Heart left ventricle (tissue), 16 donors: ENCODE measurements around the gene TMEM37. TPM values are rescaled to one million over a fixed set of nuclear protein-coding genes. Genes with fewer than 3 reads are reported as not detected.
A peak's percentile ranks its signal among the peaks of the same experiment; 100 is the strongest.

Source experiments
- ATAC-seq, 4 donors: fragments of 200-7000 bp; cut with Tn5 transposase; one replicate each; pipeline ENCODE4 v1.9.1; 2020 to 2022; ENCODE audit warnings: moderate library complexity in 4 of 4, mild to moderate bottlenecking in 3 of 4, moderate number of reproducible peaks in 1 of 4
- DNase-seq, 5 donors: peaks; one replicate each; pipeline ENCODE4 v3.0.0-alpha.2; 2020
- H3K27ac ChIP-seq, 12 donors: fragments of 200-600 bp; sonication (generic) in 4 of 12; one replicate each; pipeline versions ENCODE4 v1.5.0 to v1.8.0; 2016 to 2022; ENCODE audit warnings: mild to moderate bottlenecking in 2 of 12
- H3K27me3 ChIP-seq, 9 donors: fragments of 200-600 bp; sonication (generic) in 2 of 9; one replicate each; pipeline versions ENCODE4 v1.5.1 to v1.8.0; 2016 to 2022; ENCODE audit warnings: mild to moderate bottlenecking in 3 of 9
- H3K36me3 ChIP-seq, 9 donors: fragments of 200-600 bp; sonication (generic) in 2 of 9; one replicate each; pipeline versions ENCODE4 v1.5.0 to v1.8.0; 2018 to 2022; ENCODE audit warnings: mild to moderate bottlenecking in 2 of 9
- H3K4me1 ChIP-seq, 12 donors: fragments of 200-600 bp; sonication (generic) in 4 of 12; one replicate each; pipeline versions ENCODE4 v1.5.0 to v1.8.0; 2016 to 2022; ENCODE audit warnings: mild to moderate bottlenecking in 3 of 12
- H3K4me3 ChIP-seq, 12 donors: fragments of 200-600 bp; sonication (generic) in 4 of 12; one replicate each; pipeline versions ENCODE4 v1.5.0 to v1.8.0; 2017 to 2022; ENCODE audit warnings: mild to moderate bottlenecking in 9 of 12, moderate library complexity in 4 of 12
- H3K9me3 ChIP-seq, 12 donors: fragments of 200-600 bp; sonication (generic) in 4 of 12; one replicate each; pipeline versions ENCODE4 v1.5.0 to v1.8.0; 2016 to 2022; ENCODE audit warnings: mild to moderate bottlenecking in 1 of 12
- POLR2A ChIP-seq, 2 donors: fragments of 450-650 bp; IDR thresholded peaks; one replicate each; pipeline ENCODE4 v1.6.1; 2017; ENCODE audit warnings: antibody characterized with exemption in 2 of 2, mild to moderate bottlenecking in 2 of 2, moderate library complexity in 2 of 2
- WGBS, 4 donors: extraction: QIAGEN DNeasy Blood & Tissue Kit in 2 of 4; methylation state at CpG; one replicate each; pipeline versions ENCODE4 v1.1.5 to v1.1.7; 2013 to 2018; 5-methylcytosine and 5-hydroxymethylcytosine counted together
- intact Hi-C, 10 donors: fragments of 100-400 bp; cut with DNase I; formaldehyde crosslinking; loops; one replicate each; pipeline versions ENCODE4 v1.11.1 to v1.14.2; 2022
- polyA plus RNA-seq, 2 donors: library from polyadenylated mRNA; stranded (reverse); fragments of 200-250 nt; gene quantifications; one replicate each; pipeline ENCODE4 v1.2.3, GENCODE V29; 2013
- total RNA-seq, 9 donors: library from RNA; depleted of rRNA in 2 of 9; stranded (reverse); fragments of >200 nt in 2 of 9; fragmentation: NEBNext Ultra II Directional in 3 of 9; extraction: Animal tissue kit (Norgen Biotek cat#: 25700) in 3 of 9; gene quantifications; one replicate each; pipeline versions ENCODE4 v1.1.0 to v1.2.4, GENCODE V29; 2016 to 2023
- TF ChIP-seq, protein P1 (sequence below), 12 donors: fragments of 200-600 bp; sonication (generic) in 4 of 12; IDR thresholded peaks; one replicate each; pipeline versions ENCODE4 v1.5.0 to v1.8.0; 2018 to 2022; ENCODE audit warnings: antibody characterized with exemption in 12 of 12, mild to moderate bottlenecking in 5 of 12
- donor health status: ischemic (EF 13 %, LVEDD 7.1; RV severe dilation, severe dysfunction).
- donor health status: healthy with polysubstance abuse.
- donor health status: DM: no; HTN: yes; CAD: no.
- donor health status: DM: no; HTN: no; CAD: no.
- donor health status: ischemic (EF 25% LVEDD 6.9; RV normal size, moderate dysfunction).
- donor health status: ischemic (EF 25% LVEDD 5.7; RV mildly dilated, moderate dysfunction).
- donor health status: healthy.
- donor health status: DM: yes; HTN: yes; CAD: no.
- donor health status: ischemic (EF 35%, LVEDD 5.7; RV mildly dilated, moderate dysfunction).
- donor health status: nonischemic (EF 11% LVEDD 7.7; RV severe dilation, severe dysfunction).
- donor health status: DM: yes; HTN: yes; CAD: no.
- donor health status: PGD.
- donor health status: ischemic (EF 29% LVEDD 5.4; RV normal size, mild dysfunction).
- donor health status: nonischemic (EF 23%, LVEDD 6.1; RV moderate dilation, normal function).

The TMEM37 gene
- total and polyA plus RNA-seq, 11 donors, result 0.75 to 24.6 (median 1.6) TPM

DNA sequence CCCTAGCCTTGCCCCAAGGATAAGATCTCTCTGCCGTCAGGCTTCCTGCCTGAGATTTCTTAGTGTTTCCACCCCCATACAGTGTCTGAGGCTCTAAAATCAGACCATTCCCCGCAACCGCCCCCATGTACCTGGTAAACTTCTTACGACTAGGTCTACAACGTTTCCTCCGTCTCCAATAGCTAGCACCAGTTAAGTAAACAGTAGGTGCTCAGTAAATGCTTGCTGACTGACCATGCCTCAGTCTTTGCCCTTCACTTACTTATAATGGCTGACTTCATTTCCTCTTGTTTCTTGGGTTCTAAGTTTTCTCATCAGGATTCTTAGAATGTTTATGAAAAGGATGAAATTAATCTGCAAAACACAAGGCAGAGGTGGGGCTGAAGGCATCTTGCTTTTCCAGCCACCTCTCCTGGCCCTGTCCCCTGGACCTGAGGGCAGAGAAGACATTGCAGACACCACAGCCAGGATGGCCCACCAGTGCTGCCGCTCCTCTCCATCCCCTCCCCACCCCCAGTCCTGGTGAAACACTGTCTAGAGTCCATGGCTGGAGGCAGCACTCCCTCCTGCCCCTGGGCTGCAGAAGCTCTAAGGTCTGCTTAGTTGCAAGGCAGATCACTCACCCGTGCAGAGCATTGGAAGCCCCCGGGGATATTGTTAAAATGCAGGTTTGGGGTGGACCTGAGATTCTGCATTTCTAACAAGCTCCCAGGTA lies 16.9 kb downstream of the TMEM37 start:
- peak in 1 of 5 donors; percentile 16 for DNase-seq
- H3K4me1 ChIP-seq, result no peaks in the 10 kb centered on the region
- H3K27ac ChIP-seq, result no peak overlapping the region
- no peak for TF ChIP-seq POLR2A (IDR thresholded peaks at IDR 0.05)
- TF ChIP-seq, protein P1, sequence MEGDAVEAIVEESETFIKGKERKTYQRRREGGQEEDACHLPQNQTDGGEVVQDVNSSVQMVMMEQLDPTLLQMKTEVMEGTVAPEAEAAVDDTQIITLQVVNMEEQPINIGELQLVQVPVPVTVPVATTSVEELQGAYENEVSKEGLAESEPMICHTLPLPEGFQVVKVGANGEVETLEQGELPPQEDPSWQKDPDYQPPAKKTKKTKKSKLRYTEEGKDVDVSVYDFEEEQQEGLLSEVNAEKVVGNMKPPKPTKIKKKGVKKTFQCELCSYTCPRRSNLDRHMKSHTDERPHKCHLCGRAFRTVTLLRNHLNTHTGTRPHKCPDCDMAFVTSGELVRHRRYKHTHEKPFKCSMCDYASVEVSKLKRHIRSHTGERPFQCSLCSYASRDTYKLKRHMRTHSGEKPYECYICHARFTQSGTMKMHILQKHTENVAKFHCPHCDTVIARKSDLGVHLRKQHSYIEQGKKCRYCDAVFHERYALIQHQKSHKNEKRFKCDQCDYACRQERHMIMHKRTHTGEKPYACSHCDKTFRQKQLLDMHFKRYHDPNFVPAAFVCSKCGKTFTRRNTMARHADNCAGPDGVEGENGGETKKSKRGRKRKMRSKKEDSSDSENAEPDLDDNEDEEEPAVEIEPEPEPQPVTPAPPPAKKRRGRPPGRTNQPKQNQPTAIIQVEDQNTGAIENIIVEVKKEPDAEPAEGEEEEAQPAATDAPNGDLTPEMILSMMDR (IDR thresholded peaks at IDR 0.05), result no peak
- WGBS, 4 donors, result 80 to 93% (median 84%) methylated on average over 9 of the region's 9 CpGs
- H3K36me3 ChIP-seq, result no peaks in the 10 kb centered on the region
- no peak overlapping the region for H3K4me3 ChIP-seq
- intact Hi-C loops, result no loop called here
- no peaks in the 10 kb centered on the region for H3K9me3 ChIP-seq
- ATAC-seq, result peak in 1 of 4 donors; percentile 24
- H3K27me3 ChIP-seq, result peaks cover 0 to 8% (median 0%) of the 10 kb centered on the region in 9 donors

DNA sequence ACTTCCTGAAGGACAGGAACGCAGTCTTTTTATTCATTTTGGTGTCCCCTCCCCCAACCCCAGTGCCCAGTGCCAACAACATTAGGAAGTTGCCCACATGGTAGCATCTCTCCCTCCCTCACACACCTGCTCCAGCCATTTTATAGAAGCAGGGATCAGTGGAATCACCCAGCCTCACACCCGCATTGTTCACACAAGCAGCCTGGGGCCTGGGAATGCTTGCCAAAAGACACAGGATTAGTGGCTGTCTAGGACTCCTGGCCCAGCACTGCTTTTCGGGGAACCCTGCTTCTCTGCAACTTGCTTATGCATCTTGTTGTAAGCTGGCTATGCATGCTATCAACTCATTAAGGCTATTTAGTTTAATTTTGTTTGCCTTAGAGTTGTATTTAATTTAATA lies 17.9 kb downstream of the TMEM37 start:
- no peak overlapping the region for H3K4me3 ChIP-seq
- ATAC-seq (no peak), DNase-seq (no peak)
- peaks cover 0 to 8% (median 0%) of the 10 kb centered on the region in 9 donors for H3K27me3 ChIP-seq
- H3K4me1 ChIP-seq, result no peaks in the 10 kb centered on the region
- TF ChIP-seq, protein P1 (IDR thresholded peaks at IDR 0.05), result no peak
- no peak for TF ChIP-seq POLR2A (IDR thresholded peaks at IDR 0.05)
- no peaks in the 10 kb centered on the region for H3K9me3 ChIP-seq
- WGBS, 4 donors, result 73 to 86% (median 76%) methylated on average over 3 of the region's 3 CpGs
- no peaks in the 10 kb centered on the region for H3K36me3 ChIP-seq
- H3K27ac ChIP-seq, result no peak overlapping the region
- intact Hi-C loops, result no loop called here

DNA sequence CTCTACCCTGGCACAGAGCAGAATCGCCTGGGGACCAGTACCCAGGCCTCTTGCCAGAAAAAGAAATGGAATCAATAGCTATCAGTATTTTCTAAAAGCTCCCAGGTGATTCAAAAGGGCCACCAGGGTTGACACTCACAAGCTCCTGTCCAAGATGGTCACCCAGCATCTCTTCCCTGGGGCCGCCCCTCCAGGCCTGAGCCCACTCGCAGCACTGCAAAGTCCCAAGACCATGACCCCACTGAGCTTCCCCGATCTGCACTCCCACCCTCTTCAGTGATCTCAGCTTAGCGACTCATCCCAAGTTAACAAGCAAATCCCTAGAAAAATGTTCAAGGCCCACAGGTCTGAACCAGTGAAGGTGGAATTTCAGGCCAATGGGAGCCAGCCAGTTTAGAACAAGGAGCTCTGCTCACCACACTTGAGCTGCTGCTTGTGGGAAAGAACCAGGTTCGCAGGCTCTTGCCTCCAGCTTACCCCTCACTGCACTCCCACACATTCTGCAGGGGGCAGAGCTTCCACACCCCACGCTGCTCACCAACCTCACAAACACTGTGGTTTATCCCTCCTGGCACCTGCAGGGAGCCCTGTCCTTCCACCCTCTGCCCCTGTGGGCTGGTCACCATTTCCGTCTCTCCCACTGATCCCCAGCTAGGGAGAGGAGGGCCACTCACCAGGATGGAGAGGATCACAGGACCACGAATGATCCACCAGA lies 19.8 kb downstream of the TMEM37 start:
- H3K4me1 ChIP-seq, result peaks cover 0 to 3% (median 0%) of the 10 kb centered on the region in 12 donors
- peaks cover 0 to 6% (median 0%) of the 10 kb centered on the region in 9 donors for H3K27me3 ChIP-seq
- no peak overlapping the region for H3K4me3 ChIP-seq
- TF ChIP-seq, protein P1 (IDR thresholded peaks at IDR 0.05), result no peak
- TF ChIP-seq POLR2A (IDR thresholded peaks at IDR 0.05), result no peak
- DNase-seq (peak in 1 of 5 donors; percentile 11), ATAC-seq (no peak)
- H3K9me3 ChIP-seq, result no peaks in the 10 kb centered on the region
- no peak overlapping the region for H3K27ac ChIP-seq
- WGBS, 4 donors, result 91 to 95% (median 93%) methylated on average over 9 of the region's 9 CpGs
- no peaks in the 10 kb centered on the region for H3K36me3 ChIP-seq
- intact Hi-C loops, result no loop called here

DNA sequence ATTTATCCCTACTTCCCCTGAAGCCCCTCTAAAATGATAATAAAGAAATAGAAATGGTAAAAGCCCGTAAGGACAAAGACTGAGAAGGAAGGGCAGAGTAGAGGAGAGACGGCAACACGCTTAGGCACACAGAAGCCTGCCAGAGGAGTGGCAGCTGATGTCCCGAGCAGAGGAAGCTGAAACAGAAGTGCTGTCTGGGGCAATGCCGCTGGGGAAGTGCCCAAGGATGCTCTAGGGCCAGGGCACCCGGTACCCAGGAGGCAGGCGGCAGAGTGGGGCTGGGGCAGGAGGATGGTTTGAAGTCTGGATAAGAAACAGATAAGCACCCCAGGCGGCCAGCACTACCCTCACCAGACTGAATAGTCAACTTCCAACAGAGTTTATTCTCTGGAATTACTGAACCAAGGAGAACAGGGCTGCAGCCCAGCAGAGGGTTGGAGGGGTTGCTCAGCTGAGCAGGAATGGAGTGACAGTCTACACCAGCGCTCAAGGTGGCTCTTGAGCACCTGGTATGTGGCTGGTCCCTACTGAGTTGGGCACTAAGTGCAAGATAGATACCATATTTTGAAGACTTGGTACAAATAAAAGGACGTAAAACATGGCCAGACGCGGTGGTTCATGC lies 22.4 kb downstream of the TMEM37 start:
- peaks cover 0 to 3% (median 0%) of the 10 kb centered on the region in 12 donors for H3K4me1 ChIP-seq
- H3K27ac ChIP-seq, result no peak overlapping the region
- intact Hi-C loops, result no loop called here
- H3K4me3 ChIP-seq, result no peak overlapping the region
- peaks cover 0 to 3% (median 0%) of the 10 kb centered on the region in 9 donors for H3K27me3 ChIP-seq
- DNase-seq, result no peak
- WGBS, 4 donors, result 74 to 88% (median 79%) methylated on average over 12 of the region's 12 CpGs
- ATAC-seq, result no peak
- no peaks in the 10 kb centered on the region for H3K9me3 ChIP-seq
- TF ChIP-seq, protein P1 (IDR thresholded peaks at IDR 0.05), result no peak
- TF ChIP-seq POLR2A (IDR thresholded peaks at IDR 0.05), result no peak
- H3K36me3 ChIP-seq, result no peaks in the 10 kb centered on the region
